B cell (primary cell): ENCODE measurements around the gene PTPRN2.

Source experiments
- CTCF ChIP-seq: fragments of 200-600 bp; IDR thresholded peaks from one replicate; pipeline ENCODE4 v1.8.0; 2022; ENCODE audit warnings: antibody characterized with exemption, mild to moderate bottlenecking
- EZH2 ChIP-seq: IDR thresholded peaks from 2 replicates; pipeline ENCODE4 v1.6.1; 2012; ENCODE audit warnings: borderline replicate concordance, low read depth, mild to moderate bottlenecking, moderate library complexity, low read length; ENCODE audit not compliant: insufficient read depth, poor library complexity, severe bottlenecking

- TF ChIP-seq CTCF: no peak
- TF ChIP-seq EZH2: no peak
Observed at GRCh38 chr7:157729566-157729965, 858.1 kb downstream of the PTPRN2 start.
